GM10266 (cell line): ENCODE measurements around the gene CKAP2.
A peak's percentile ranks its signal among the peaks of the same experiment; 100 is the strongest.
"Not testable (repeated sequence)": the region's sequence is repeated elsewhere in the genome, so short reads cannot be mapped to it uniquely, and the experiment has no call there.

Source experiments
- DNase-seq: peaks from one replicate; pipeline ENCODE4 v3.0.0; 2012; ENCODE audit errors: extremely low spot score
- TF ChIP-seq, protein P1 (sequence below): IDR thresholded peaks from 2 replicates; pipeline ENCODE4 v1.5.1; 2012; ENCODE audit warnings: mild to moderate bottlenecking, low read depth; ENCODE audit not compliant: control insufficient read depth, insufficient read depth; ENCODE audit errors: missing control alignments

CKAP2 gene

DNA sequence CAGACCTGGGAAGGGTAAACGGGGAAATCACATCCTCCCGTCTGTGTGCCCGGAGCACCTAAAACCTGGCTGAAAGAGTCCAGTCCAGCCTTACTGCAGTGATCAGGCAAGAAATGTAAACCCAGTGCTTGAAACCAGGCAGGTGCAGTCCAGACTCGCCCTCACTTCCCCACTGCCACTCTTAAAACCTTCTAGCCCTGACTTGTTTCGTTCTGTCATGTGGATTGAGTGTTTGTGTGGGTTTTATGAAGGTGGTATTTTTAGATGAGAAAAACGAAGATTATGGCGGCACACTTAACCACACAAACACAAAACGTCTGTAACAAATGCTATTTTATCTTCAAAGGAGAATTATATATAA, 839 bp upstream of the CKAP2 start:
- TF ChIP-seq, protein P1, sequence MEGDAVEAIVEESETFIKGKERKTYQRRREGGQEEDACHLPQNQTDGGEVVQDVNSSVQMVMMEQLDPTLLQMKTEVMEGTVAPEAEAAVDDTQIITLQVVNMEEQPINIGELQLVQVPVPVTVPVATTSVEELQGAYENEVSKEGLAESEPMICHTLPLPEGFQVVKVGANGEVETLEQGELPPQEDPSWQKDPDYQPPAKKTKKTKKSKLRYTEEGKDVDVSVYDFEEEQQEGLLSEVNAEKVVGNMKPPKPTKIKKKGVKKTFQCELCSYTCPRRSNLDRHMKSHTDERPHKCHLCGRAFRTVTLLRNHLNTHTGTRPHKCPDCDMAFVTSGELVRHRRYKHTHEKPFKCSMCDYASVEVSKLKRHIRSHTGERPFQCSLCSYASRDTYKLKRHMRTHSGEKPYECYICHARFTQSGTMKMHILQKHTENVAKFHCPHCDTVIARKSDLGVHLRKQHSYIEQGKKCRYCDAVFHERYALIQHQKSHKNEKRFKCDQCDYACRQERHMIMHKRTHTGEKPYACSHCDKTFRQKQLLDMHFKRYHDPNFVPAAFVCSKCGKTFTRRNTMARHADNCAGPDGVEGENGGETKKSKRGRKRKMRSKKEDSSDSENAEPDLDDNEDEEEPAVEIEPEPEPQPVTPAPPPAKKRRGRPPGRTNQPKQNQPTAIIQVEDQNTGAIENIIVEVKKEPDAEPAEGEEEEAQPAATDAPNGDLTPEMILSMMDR = no peak
- peak; percentile 64 for DNase-seq

DNA sequence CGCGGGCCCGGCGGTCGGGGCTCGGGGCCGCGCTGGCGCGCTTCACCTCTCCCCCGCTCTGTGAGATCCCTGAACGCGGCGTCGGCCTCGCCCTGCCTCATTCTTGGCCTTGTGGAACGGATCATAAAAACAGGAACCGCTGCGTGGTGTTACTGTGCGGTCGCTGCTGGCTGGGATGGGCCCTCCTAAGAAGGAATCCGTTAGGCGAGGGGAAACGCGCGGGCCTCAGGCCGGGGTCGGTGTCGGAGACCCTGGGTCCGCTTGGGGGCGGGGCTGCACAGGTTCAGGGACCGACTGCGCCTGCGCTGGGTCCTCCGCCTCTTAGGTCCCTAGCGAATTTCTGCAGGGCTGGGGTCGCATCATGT, 381 bp downstream of the CKAP2 start:
- TF ChIP-seq, protein P1 = no peak

DNA sequence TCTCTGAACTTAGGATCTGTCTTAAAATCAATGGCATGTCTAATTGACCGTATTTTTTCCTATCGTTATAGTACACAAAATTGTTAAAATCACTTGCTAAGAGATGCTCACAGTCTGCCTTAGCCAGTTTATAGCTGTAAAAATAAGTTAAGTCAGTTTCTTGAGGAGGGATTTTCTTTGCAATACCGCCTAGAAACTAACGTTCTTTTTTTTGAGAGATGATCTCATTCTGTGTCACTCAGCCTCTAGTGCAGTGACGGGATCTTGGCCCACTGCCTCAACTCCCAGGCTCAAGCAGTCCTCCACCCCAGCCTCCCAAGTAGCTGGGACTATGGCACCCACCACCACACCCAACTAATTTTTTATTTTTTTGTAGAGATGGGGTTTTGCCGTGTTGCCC, 4.4 kb downstream of the CKAP2 start:
- DNase-seq = no peak
- TF ChIP-seq, protein P1 = no peak

More for the DNA sequence above, 381 bp downstream of the CKAP2 start:
- DNase-seq = peak; percentile 82

DNA sequence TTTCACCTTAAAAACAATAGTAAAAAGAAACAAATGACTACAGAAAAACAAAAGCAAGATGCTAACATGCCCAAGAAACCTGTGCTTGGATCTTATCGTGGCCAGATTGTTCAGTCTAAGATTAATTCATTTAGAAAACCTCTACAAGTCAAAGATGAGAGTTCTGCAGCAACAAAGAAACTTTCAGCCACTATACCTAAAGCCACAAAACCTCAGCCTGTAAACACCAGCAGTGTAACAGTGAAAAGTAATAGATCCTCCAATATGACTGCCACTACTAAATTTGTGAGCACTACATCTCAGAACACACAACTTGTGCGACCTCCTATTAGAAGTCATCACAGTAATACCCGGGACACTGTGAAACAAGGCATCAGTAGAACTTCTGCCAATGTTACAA, 6.0 kb downstream of the CKAP2 start:
- TF ChIP-seq, protein P1 = no peak
- no peak for DNase-seq

DNA sequence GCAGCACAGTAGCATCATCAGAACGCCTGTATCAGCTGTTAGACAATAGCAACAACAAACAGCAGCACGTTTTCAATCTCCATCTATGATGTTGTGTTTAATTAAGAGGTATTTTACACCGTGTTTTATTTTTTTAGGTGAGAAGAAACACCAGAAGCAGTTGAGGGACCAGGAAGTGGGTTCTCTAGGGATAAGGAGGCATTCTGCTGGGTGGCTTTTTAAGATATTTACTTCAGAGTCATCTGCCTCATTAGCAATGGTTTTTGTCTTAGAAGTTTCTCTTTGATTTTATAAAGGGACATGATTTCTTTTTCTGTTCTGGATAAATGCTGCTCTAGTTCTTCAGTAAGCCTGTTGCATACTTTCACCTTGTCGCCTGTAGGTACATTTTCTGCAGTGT, 8.2 kb downstream of the CKAP2 start:
- DNase-seq = no peak
- TF ChIP-seq, protein P1 = no peak

DNA sequence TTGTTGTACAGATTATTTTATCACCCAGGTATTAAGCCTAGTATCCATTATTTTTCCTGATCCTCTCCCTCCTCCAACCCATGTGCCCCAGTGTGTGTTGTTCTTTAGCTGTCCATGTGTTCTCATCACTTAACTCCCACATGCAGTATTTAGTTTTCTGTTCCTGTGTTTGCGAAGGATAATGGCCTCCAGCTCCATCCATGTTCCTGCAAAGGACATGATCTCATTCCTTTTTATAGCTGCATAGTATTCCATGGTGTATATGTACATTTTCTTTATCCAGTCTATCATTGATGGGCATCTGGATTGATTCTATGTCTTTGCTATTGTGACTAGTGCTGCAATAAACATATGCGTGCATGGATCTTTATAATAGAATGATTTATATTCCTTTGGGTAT, 13.2 kb downstream of the CKAP2 start:
- not testable (repeated sequence) for DNase-seq

DNA sequence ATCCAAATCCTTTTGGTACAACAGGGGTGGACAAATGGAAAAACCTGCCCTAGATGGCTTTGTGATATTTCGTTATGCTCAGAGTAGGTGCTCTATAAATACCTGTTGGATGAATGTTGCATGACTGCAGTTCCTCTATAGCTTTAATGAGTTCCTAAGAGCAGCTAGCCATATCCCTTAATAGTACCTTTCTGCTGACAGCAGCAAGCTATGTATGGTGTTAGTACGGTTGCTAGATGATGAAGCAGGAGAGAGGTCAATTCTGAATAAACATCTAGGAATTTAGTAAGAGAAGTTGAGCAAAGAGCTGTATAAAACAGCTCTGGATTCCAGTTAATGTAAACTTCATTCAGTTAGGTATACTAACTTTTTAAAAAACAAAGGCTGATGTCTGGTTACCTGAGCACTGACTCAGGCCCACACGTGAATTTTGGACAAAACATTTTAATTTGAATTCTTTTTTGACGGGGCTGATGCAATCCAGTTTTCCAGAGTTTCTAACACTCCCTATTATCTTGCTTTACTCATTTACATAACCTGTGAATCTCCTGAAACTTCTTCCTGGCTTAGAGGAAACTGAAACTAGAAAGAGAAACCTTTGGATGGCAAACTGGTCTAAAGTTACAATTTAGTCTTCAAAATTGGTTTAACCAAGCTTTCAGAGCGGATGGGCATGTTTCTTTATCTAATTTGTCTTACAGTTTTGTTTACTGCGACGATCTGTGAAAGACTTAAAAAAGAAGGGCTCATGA, 25.6 kb downstream of the CKAP2 start:
- DNase-seq = not testable (repeated sequence)

DNA sequence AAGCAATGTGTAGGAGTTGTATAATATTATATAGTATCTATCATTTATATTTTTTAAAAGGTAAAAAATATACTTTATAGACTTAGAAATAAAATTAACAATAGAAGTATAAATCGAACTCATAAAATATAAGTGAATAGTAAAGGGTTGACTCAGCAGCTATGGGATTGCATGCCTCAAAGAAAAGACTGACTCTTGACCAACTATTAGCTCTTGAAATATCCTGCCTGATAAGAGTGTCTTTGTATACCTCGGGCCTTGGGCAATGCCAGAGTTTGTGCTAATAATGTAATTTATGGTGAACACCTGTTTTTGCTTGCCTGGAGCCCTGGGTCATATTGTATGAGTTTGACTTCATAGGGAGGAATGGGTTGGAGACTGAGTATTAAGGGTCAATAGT, 31.8 kb downstream of the CKAP2 start:
- DNase-seq = not testable (repeated sequence)

DNA sequence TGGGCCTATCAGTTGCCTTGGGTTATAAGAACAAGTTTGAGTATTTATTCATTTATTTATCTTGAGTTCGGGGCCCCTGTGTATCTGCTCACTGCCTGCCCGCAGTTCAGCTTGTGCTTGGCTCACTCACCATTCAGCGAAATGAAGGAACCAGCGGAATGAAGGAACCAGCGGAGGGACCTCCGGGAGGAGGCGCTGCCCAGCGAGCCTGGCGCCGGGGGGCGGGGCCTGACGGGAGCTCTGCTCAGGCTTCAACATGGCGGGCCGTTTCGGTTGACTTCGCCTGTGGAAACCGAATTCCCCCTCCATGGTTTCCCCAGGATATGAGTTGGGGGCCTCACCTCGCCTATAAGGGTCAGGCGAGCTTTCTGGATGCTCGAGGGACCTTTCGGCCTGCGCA, 33.5 kb downstream of the CKAP2 start:
- not testable (repeated sequence) for DNase-seq

DNA sequence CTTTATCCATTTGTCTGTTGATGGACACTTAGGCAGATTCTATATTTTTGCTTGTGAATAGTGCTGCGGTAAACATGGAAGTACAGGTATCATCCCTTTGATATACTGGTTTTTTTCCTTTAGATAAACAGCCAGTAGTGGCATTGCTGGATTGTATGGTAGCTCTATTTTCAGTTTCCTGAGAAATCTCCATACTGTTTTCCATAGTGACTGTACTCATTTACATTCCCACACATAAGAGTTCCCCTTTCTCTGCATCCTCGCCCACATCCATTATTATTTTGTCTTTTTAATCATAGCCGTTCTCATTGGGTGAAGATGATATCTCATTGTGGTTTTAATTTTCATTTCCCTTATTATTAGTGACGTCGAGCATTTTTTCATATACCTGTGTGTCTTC, 35.7 kb downstream of the CKAP2 start:
- DNase-seq = not testable (repeated sequence)

DNA sequence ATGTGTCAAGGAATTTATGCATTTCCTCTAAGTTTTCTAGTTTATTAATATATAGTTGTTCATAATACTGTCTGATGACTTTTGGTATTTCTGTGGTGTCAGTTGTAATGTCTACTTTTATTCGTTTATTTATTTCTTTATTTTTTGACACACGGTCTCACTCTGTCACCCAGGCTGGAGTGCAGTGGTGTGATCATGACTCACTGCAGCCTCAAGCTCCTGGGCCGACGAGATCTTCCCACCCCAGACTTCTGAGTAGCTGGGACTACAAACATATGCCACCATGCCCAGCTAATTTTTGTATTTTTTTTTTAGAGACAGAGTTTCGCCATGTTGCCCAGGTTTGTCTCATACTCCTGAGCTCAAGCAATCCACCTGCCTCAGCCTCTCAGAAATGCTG, 39.0 kb downstream of the CKAP2 start:
- not testable (repeated sequence) for DNase-seq

DNA sequence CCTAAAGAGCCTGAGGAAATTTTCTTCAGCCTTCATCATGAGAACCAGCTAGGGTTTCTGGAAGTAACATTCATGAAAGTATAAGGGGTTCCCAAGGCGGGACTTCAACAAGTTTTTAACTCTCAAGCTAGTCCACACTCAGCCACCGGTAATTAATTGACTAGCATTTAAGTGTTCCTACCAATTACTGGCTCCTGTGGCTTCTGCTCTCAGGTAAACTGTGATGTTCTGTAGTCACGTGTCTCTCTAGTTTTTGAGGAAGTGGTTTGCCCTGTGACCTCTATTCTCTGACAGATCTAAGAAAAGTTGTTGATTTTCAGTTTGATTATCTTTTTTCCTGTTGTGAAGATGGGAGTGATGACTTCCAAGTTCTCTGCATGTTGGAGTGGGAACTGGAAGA, 42.7 kb downstream of the CKAP2 start:
- DNase-seq = not testable (repeated sequence)

DNA sequence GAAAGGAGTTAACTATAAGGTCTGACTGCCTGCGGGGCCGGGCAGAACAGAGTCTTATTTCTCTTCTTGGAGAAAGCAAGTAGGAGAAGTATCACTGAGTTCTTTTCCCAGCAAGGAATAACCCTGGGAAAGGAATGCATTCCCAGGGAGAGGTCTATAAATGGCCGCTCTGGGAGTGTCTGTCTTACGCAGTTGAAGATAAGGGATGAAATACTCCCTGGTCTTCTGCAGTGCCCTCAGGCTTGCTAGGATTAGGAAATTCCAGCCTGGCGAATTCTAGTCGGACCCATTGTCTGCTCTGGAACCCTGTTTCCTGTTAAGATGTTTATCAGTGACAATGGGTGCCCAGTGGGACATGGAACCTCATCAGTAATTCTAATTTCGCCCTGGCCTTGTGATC, 47.0 kb downstream of the CKAP2 start:
- DNase-seq = not testable (repeated sequence)

DNA sequence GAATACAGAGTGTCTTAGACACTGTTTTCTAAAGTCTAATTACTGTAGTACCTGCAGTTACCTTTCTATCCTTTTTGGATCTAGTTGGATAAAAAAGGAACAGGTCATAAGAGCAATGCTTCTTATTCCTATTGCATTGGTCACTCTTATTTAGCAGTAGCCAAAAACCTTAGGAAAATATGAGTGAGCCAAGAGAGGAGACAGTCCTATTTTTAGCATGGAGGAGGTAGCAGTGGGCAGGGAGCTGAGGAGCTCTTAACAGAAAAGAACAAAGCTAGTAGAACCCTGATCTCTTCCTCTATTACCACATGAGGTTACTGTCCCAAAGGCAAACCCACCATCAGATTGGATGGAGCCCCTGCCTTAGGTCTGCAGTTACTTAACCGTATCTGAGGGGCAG, 50.6 kb downstream of the CKAP2 start:
- not testable (repeated sequence) for DNase-seq

DNA sequence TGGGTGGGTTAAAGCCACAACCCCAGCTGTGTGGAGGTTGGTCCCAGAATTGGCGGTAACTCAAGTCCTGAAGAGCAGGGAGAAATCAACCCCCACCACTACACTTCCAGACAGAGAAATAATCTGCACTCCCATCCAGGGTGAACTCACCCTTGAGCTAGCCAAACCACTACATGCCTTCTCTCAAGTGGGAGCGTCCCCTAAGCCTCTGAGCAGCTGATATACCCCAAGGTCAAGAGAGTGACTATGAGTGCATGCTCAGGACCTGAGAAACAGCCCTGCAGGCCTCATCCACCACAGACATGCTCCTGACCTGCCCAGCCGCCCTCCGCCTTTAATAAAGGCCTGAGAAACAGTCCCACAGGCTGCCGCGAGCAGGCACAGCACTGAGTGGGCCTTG, 54.3 kb downstream of the CKAP2 start:
- DNase-seq = not testable (repeated sequence)
